OCI-LY3 (cell line): Measurements from ENCODE around the gene RETREG3.

Experiments used
- H2AFZ ChIP-seq: fragments of 200-600, 300-600 bp; shearing (Covaris generic); 2 replicates; pipeline ENCODE4 v1.6.0; 2014; ENCODE audit warnings: antibody characterized with exemption, low read depth, low read length
- H3K27ac ChIP-seq: fragments of 200-600, 300-600 bp; sonication (generic); 2 replicates; pipeline ENCODE4 v1.5.1; 2014; ENCODE audit warnings: mild to moderate bottlenecking, low read length, moderate library complexity, mixed read lengths
- H3K27me3 ChIP-seq: fragments of 200-600, 300-600 bp; sonication (generic); 2 replicates; pipeline ENCODE4 v1.6.1; 2014; ENCODE audit warnings: low read depth, low read length, mixed read lengths
- H3K36me3 ChIP-seq: fragments of 200-600, 300-600 bp; sonication (generic); replicated peaks from 2 replicates; pipeline ENCODE3; 2014; ENCODE audit warnings: low read depth, low read length, mixed read lengths
- H3K4me1 ChIP-seq: fragments of 300-600, 200-600 bp; sonication (generic); 2 replicates; pipeline ENCODE4 v1.6.1; 2014; ENCODE audit warnings: low read length, mixed read lengths
- H3K4me2 ChIP-seq: fragments of 200-600, 300-600 bp; sonication (generic); 2 replicates; pipeline ENCODE4 v1.6.1; 2014; ENCODE audit warnings: low read length, mixed read lengths
- H3K4me3 ChIP-seq: fragments of 300-600, 200-600 bp; sonication (generic); 2 replicates; pipeline ENCODE4 v1.5.1; 2014; ENCODE audit warnings: antibody characterized with exemption, mild to moderate bottlenecking, low read length, moderate library complexity
- H3K79me2 ChIP-seq: fragments of 300-600, 200-600 bp; shearing (Covaris generic); 2 replicates; pipeline ENCODE4 v1.6.1; 2014; ENCODE audit warnings: mild to moderate bottlenecking, low read length, mixed read lengths
- H3K9ac ChIP-seq: fragments of 300-600, 200-600 bp; shearing (Covaris generic); 2 replicates; pipeline ENCODE4 v1.6.0; 2014; ENCODE audit warnings: mild to moderate bottlenecking, low read length, moderate library complexity
- H3K9me3 ChIP-seq: fragments of 200-600, 300-600 bp; shearing (Covaris generic); 2 replicates; pipeline ENCODE4 v1.6.1; 2014; ENCODE audit warnings: low read length, mixed read lengths; ENCODE audit not compliant: insufficient read depth
- H4K20me1 ChIP-seq: fragments of 200-600, 300-600 bp; sonication (generic); 2 replicates; pipeline ENCODE4 v1.6.1; 2016; ENCODE audit warnings: low read length, mixed read lengths; ENCODE audit not compliant: insufficient read depth
- CTCF ChIP-seq: fragments of 200-600, 300-600 bp; sonication (generic); IDR thresholded peaks from 2 replicates; pipeline ENCODE4 v1.5.1; 2014; ENCODE audit warnings: antibody characterized with exemption, low read length, low read depth
- EZH2phosphoT487 ChIP-seq: fragments of 200-600 bp; shearing (Covaris generic); IDR thresholded peaks from 2 replicates; pipeline ENCODE4 v1.6.1; 2018; ENCODE audit warnings: antibody characterized with exemption, mixed run types, low read depth

RETREG3 gene

GRCh38 chr17:42585353-42585752 lies 23.8 kb downstream of the RETREG3 start:
- H4K20me1 ChIP-seq, result no peaks in the 10 kb centered on the region
- no peak overlapping the region for H2AFZ ChIP-seq
- TF ChIP-seq EZH2phosphoT487 (no peak), CTCF (no peak)
- H3K9ac ChIP-seq, result no peak overlapping the region
- no peaks in the 10 kb centered on the region for H3K9me3 ChIP-seq
- peaks cover 52% of the 10 kb centered on the region for H3K36me3 ChIP-seq
- H3K79me2 ChIP-seq, result no peaks in the 10 kb centered on the region
- H3K4me2 ChIP-seq, result no peak overlapping the region
- H3K4me3 ChIP-seq, result no peak overlapping the region
- peak overlapping the region; percentile 92; the same call in 1 of the 2 replicates for H3K27ac ChIP-seq
- peaks cover 28% of the 10 kb centered on the region for H3K4me1 ChIP-seq
- no peaks in the 10 kb centered on the region for H3K27me3 ChIP-seq

GRCh38 chr17:42584880-42585279 lies 24.3 kb downstream of the RETREG3 start:
- Histone ChIP-seq H3K9me3 (no peaks in the 10 kb centered on the region), H3K27me3 (no peaks in the 10 kb centered on the region), H3K9ac (no peak overlapping the region), H3K36me3 (peaks cover 56% of the 10 kb centered on the region), H3K27ac (no peak overlapping the region), H3K4me1 (peaks cover 29% of the 10 kb centered on the region), H3K4me3 (no peak overlapping the region), H3K79me2 (no peaks in the 10 kb centered on the region), H4K20me1 (no peaks in the 10 kb centered on the region), H3K4me2 (no peak overlapping the region), H2AFZ (no peak overlapping the region)
- TF ChIP-seq CTCF (no peak), EZH2phosphoT487 (no peak)

GRCh38 chr17:42581744-42582270 lies 27.4 kb downstream of the RETREG3 start:
- no peak overlapping the region for H3K4me3 ChIP-seq
- H4K20me1 ChIP-seq, result no peaks in the 10 kb centered on the region
- H3K36me3 ChIP-seq, result peaks cover 58% of the 10 kb centered on the region

More at GRCh38 chr17:42581744-42582270, 27.4 kb downstream of the RETREG3 start:
- Histone ChIP-seq H3K9me3 (no peaks in the 10 kb centered on the region), H2AFZ (no peak overlapping the region), H3K27me3 (no peaks in the 10 kb centered on the region), H3K4me1 (peaks cover 32% of the 10 kb centered on the region), H3K27ac (no peak overlapping the region), H3K79me2 (peaks cover 24% of the 10 kb centered on the region), H3K4me2 (no peak overlapping the region), H3K9ac (no peak overlapping the region)
- TF ChIP-seq EZH2phosphoT487, result no peak
- no peak for TF ChIP-seq CTCF
